ENCODE measurements around the gene MRGPRF.

Gene MRGPRF

GRCh38 chr11:69041516-69041915 lies 28.5 kb upstream of the MRGPRF start:
- in situ Hi-C loops (cut with MboI; ENCODE audit: low pct_unique_long_range_greater_than_20kb, low sequenced_read_pairs, unreplicated experiment): no loop called here
- TF ChIP-seq, protein P1, sequence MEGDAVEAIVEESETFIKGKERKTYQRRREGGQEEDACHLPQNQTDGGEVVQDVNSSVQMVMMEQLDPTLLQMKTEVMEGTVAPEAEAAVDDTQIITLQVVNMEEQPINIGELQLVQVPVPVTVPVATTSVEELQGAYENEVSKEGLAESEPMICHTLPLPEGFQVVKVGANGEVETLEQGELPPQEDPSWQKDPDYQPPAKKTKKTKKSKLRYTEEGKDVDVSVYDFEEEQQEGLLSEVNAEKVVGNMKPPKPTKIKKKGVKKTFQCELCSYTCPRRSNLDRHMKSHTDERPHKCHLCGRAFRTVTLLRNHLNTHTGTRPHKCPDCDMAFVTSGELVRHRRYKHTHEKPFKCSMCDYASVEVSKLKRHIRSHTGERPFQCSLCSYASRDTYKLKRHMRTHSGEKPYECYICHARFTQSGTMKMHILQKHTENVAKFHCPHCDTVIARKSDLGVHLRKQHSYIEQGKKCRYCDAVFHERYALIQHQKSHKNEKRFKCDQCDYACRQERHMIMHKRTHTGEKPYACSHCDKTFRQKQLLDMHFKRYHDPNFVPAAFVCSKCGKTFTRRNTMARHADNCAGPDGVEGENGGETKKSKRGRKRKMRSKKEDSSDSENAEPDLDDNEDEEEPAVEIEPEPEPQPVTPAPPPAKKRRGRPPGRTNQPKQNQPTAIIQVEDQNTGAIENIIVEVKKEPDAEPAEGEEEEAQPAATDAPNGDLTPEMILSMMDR (IDR thresholded peaks at IDR 0.05; ENCODE audit: extremely low read depth, insufficient read depth, missing control alignments): no peak
- DNase-seq (ENCODE audit: low spot score): no peak

GRCh38 chr11:69040581-69041260 lies 27.7 kb upstream of the MRGPRF start:
- TF ChIP-seq, protein P1 (IDR thresholded peaks at IDR 0.05; ENCODE audit: extremely low read depth, insufficient read depth, missing control alignments): no peak
- in situ Hi-C loops (cut with MboI; ENCODE audit: low pct_unique_long_range_greater_than_20kb, low sequenced_read_pairs, unreplicated experiment): no loop called here
- no peak for DNase-seq (ENCODE audit: low spot score)

DNA sequence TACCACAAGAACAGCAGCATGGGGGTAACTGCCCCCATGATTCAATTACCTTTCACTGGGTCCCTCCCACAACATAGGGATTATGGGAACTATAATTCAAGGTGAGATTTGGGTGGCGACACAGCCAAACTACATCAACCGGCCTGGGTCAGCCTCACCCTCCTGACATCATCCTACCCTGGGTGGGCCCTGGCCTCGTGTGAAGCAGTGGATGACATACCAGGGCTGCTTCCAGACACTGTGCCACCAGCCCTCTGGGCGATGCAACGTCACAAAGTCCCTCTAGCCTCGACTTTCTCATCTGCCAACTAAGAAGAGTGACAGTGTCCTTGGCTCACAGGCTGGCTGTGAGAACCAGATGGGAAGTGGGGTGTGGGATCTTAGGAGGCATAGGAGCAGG lies 27.0 kb upstream of the MRGPRF start:
- in situ Hi-C loops (cut with MboI; ENCODE audit: low pct_unique_long_range_greater_than_20kb, low sequenced_read_pairs, unreplicated experiment): no loop called here
- no peak for DNase-seq (ENCODE audit: low spot score)
- TF ChIP-seq, protein P1 (IDR thresholded peaks at IDR 0.05; ENCODE audit: extremely low read depth, insufficient read depth, missing control alignments): no peak

DNA sequence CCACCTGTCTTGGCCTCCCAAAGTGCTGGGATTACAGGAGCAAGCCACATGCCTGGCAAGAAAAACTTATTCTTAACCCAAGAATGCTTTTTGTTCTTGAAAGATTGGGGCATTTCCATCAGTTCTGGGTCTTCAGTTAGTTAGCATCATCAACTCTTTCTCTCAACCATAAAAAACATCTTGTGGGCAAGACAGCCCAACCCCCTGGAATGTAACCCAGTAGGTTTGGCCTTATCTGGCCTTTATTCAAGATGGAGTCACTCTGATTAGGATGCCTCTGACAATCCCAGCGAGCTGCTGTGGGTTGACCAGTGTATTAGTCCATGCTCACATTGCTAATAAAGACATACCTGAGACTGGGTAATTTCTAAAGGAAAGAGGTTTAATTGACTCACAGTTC lies 26.5 kb upstream of the MRGPRF start:
- DNase-seq (ENCODE audit: low spot score): no peak
- in situ Hi-C loops (cut with MboI; ENCODE audit: low pct_unique_long_range_greater_than_20kb, low sequenced_read_pairs, unreplicated experiment): no loop called here
- TF ChIP-seq, protein P1 (IDR thresholded peaks at IDR 0.05; ENCODE audit: extremely low read depth, insufficient read depth, missing control alignments): no peak

DNA sequence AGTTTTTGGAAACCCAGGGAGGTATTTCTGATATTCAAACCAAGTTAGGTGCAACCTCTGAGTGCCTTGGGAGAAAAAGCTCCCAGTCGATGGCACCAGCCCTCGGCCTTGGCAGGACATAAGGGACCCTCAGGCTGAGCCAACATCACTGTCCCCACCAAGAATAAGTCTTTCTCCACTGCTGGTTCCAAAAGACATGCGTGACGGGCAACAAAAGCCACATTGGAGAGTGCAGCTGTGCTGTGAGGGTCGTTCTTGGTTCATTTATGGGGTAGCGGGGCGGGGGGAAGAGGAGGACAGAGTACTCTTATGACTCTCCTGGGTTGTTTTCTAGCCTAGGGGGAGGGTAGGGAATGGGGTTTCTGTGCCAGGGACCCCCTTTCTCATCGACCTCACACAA lies 24.5 kb upstream of the MRGPRF start:
- in situ Hi-C loops (cut with MboI; ENCODE audit: low pct_unique_long_range_greater_than_20kb, low sequenced_read_pairs, unreplicated experiment): no loop called here
- TF ChIP-seq, protein P1 (IDR thresholded peaks at IDR 0.05; ENCODE audit: extremely low read depth, insufficient read depth, missing control alignments): no peak
- no peak for DNase-seq (ENCODE audit: low spot score)

GRCh38 chr11:69037074-69037473 lies 24.0 kb upstream of the MRGPRF start:
- DNase-seq (ENCODE audit: low spot score): no peak
- TF ChIP-seq, protein P1 (IDR thresholded peaks at IDR 0.05; ENCODE audit: extremely low read depth, insufficient read depth, missing control alignments): no peak
- in situ Hi-C loops (cut with MboI; ENCODE audit: low pct_unique_long_range_greater_than_20kb, low sequenced_read_pairs, unreplicated experiment): no loop called here
